ENCODE results near the gene WDR70. TPM values are rescaled to one million over a fixed set of nuclear protein-coding genes. Genes with fewer than 3 reads are reported as not detected.
"Not testable (repeated sequence)": the region's sequence is repeated elsewhere in the genome, so short reads cannot be mapped to it uniquely, and the experiment has no call there.

The WDR70 gene
- total RNA-seq, 1 donor from 2014 or later, result 27.7 TPM

DNA sequence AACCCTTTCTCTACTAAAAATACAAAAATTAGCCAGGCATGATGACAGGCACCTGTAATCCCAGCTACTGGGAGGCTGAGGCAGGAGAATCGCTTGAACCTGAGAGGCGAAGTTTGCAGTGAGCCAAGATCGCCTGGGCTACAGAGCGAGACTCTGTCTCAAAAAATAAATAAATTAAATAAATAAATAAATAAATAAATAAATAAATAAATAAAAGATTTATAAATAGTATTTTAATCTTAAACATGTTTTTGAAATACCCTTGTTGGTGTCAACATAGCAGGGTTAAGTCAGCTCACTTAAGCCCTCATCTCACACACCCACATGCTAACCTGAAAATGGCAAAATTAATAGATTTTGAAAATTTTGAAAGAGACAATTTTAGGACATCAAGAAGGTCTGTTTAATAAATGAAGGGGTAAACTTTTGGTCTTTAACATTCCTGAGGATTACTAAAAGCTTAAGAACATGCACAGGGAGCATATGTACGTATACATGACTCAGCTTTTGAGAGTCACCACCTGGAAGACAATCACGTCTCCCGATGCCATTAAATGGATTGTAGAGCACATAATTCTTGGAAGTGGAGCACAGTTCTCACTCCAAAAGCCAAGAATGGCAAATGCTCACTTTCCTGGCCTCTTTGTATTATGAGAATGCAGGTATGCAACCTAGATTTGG lies 258.2 kb downstream of the WDR70 start:
- no peak for DNase-seq (ENCODE audit: low read depth in 2 of 2)

DNA sequence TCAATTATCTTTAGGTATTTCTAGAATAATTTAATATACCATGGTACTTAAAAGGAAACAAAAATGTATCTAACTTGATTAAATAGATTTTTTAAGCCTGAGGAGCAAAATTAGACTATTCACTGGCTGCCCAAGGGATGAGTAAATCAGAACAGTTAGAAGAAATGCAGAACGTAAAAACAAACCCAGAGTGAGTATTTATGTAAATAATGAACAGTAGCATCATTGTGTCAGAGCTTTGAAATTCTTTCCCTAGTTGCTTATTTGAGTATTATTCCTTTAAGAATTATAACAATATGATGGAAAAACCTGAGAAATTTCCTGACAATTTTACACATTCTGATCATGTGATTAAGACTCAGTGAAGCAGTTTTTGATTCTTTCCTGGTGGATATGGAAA lies 259.8 kb downstream of the WDR70 start:
- DNase-seq (ENCODE audit: low read depth in 2 of 2), result no peak

DNA sequence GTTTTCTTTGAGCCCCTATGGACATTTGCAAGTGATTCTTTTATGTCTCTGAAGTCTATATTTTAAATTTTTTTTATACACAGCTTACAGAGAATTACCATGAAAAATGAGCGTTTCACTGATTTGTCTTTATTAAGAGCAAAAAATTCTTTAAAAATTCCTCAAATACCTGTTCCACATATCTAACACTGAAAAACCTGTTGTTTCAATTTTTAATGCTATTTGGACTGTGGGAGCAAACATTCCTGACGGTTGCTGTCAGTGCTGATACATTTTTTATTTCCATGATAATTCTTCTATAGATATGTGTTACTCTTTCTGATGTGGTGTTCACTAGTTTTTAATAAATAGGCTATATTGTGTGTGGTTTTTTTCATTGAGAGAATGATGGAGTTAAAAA lies 261.0 kb downstream of the WDR70 start:
- DNase-seq (ENCODE audit: low read depth in 2 of 2), result no peak

GRCh38 chr5:37641933-37642332 lies 262.8 kb downstream of the WDR70 start:
- DNase-seq (ENCODE audit: low read depth in 2 of 2), result no peak

- DNase-seq (ENCODE audit: low read depth in 2 of 2), result no peak
These were observed 266.6 kb downstream of the WDR70 start for GRCh38 chr5:37645707-37646106.

- not testable (repeated sequence) for DNase-seq (ENCODE audit: low read depth in 2 of 2)
These were observed 275.4 kb downstream of the WDR70 start for GRCh38 chr5:37654566-37654965.

DNA sequence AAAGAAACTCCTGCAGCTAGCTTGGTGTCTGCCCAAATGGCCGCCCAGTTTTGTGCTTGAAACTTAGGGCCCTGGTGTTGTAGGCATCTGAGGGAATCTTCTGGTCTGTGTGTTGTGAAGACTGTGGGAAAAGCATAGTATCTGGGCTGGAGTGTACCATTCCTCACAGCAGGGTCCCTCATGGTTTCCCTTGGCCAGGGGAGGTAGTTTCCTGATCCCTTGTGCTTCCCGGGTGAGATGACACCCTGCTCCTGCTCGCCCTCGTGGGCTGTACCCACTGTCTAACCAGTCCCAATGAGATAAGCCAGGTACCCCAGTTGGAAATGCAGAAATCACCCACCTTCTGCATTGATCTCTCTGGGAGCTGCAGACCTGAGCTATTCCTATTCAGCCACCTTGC lies 277.9 kb downstream of the WDR70 start:
- DNase-seq (ENCODE audit: low read depth in 2 of 2), result no peak

- peak in 1 of 2 donors; percentile 11 for DNase-seq (ENCODE audit: low read depth in 2 of 2)
These were observed 279.3 kb downstream of the WDR70 start for GRCh38 chr5:37658440-37658839.

DNA sequence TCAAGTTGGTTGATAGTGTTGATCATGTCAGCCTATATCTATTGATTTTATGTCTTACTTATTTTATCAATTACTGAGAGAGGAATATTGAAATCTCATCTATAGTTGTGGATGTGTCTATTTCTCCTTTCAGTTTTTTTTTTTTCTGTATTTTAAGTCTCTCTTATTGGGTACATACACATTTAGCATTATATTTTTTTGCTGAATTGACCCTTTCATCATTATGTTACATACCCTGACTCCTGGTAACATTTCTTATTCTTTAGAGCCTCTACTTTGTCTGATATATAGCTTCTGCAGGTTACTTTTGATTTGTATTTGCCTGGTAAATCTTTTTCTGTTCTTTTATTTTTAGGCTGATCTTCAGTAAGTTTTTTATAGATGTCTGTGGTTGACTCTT lies 281.2 kb downstream of the WDR70 start:
- DNase-seq (ENCODE audit: low read depth in 2 of 2), result no peak

DNA sequence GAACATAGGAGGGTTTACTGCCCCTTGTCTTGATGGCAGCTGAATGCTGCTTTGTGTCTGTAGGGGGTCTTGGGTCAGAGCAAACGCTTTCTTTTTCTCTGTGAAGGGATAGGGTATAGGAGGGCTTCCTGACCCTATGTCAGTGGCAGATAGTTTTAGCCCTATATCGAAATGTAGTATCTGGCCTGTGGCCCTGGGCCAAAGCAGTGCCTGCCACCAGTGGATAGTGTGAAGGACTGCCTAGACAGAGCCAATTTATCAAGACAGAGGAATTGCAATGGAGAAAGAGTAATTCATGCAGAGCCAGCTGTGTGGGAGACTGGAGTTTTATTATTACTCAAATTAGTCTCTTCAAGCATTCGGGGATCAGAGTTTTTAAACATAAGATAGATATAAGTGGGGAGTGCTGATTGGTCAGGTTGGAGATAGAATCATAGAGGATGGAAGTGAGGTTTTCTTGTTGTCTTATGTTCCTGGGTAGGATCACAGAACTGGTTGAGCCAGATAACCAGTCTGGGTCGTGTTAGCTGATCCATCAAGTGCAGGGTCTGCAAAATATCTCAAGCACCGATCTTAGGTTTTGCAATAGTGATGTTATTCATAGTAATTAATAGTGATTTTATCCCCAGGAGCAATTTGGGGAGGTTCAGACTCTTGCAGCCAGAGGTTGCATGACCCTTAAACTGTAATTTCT lies 282.3 kb downstream of the WDR70 start:
- no peak for DNase-seq (ENCODE audit: low read depth in 2 of 2)

DNA sequence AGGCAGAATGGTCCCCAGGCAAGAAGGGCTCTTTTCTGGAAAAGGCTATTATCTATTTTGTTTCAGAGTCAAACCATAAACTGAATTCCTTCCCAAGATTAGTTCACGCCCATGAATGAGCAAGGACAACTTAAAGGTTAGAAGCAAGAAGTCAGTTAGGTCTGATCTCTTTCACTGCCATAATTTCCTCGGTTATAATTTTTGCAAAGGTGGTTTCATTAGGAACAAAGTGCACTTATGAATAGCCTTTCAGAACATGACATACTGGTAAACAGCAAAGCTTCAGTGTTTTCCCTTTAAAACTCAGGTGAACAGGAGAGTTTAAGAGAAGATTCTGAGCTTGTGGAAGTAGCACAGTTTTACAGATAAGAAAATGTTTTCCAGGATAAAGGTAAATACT lies 282.8 kb downstream of the WDR70 start:
- no peak for DNase-seq (ENCODE audit: low read depth in 2 of 2)

DNA sequence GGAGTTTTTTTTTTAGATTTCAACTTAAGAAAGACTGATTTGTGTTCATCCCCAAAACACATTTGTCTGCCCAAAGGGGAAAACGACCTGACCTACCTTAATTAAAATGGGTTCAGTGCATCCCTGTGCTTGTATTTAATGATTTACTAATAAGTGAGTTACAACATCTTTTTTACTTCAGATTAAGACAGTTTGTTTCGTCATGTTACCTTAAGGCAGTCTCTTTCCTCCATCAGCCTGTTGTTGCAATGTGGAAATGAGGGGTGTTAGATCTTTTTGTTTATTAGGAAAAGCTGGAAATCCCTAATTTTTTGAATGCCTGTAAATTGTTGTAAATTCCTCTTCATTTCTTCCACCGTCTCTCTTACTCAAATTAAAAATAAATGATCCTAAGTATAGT lies 283.2 kb downstream of the WDR70 start:
- no peak for DNase-seq (ENCODE audit: low read depth in 2 of 2)

DNA sequence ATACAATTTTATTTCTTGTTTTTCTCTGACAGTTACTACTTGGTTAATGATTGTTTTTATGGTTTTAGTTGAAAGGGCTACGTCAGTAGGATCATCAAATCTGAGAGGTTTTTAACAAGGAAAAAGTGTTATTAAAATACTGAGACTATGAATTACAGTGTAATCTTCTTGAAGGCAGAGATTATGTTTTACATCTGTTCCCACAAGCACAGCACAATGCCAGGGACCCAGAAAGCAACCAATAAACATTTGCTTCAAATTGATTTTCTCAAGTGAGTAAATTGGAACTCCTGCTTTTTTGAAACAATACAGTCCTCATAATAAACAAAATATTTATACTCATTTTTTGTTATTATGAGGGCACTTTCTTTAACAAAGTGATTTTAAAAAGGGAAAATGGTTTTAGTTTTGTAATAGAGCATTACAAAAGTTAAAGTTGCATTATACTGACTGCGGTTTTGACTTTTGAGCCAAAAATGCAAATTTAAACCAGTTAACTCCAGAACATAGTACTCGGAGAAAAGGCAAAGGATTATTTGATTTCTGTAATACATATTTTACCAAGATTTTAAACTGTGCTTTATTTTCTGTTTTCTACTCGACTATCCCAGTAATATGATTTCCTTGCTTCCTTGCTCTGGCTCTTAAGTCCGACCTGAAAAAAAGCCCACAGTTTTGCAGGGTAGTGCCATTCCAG lies 283.8 kb downstream of the WDR70 start:
- no peak for DNase-seq (ENCODE audit: low read depth in 2 of 2)

DNA sequence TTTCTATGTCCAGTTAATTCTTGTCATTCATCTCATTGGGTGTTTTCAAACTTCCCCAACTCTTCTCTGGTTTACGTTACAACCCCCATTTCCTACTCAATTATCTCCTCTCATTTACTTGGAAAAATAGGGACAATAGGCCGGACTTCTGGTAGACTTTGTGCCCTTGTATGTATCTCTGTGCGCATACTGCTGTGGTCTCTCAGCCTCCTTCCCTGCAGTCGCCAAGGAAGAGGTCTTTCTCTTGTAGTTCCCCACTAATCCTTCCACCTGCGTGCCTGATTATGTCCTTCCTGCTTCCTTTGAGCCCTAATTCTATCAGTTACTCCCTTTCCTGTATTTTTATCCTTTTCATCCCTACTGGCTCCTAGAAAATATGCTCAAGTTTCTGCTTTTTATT lies 284.4 kb downstream of the WDR70 start:
- DNase-seq (ENCODE audit: low read depth in 2 of 2), result no peak

- DNase-seq (ENCODE audit: low read depth in 2 of 2), result no peak
These were observed 285.4 kb downstream of the WDR70 start for GRCh38 chr5:37664551-37664950.

DNA sequence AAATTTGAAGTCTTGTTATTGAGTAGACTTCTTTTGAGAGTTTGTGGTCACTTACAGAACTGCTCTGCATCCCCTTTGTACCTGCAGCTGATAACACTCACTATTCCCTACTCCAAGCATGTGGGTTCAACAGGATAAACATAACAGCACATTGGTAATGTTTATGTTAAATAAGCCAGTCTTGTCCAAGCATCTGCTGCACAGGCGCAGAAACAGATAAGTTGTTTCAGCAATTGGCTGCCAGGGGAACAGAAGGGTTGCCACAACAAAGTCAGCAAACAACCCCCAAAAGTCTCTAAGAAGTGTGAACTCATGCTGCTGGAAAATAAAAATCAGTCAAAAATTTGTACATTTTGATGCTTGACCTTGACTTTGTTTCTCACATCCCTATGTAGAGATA lies 286.2 kb downstream of the WDR70 start:
- peak; percentile 16 to 69 for DNase-seq (ENCODE audit: low read depth in 2 of 2)

DNA sequence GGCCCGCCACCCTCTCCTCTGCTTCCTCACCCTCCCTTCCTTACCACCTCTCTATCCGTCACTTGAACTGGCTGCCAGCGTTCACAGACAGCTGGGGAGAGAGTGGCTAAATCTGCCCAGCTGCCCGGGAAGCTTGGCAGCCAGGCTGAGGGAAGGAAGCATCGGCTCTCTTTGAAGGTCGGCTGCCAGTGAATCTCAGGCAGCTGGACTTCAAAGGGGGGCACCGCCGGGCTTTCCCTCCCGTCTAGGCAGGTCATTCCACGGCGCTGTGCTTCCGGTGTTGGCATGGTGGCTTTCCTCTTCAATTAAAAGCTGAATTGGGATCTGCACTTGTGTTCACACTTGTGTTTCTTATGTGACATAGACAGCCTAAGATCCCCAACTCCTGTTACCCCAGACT lies 286.8 kb downstream of the WDR70 start:
- peak; percentile 24 to 91 for DNase-seq (ENCODE audit: low read depth in 2 of 2)

DNA sequence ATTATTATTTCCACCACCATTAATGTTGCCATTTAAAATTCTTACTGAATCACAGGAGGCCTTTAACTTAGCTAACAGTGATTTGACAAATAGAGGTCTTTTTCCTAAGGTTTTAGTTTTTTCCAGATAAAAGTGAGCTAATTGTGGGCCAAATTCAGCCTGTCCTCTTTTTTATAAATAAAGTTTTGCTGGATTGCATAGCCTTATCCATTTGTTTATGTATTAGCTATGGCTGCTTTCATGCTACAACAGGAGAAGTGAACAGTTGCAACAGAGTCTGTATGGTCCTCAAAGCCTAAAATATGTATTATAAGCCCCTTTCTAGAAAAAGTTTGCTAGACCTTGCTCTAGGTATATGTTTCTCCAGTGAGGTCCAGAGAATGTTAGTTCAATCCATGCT lies 288.3 kb downstream of the WDR70 start:
- no peak for DNase-seq (ENCODE audit: low read depth in 2 of 2)

GRCh38 chr5:37667846-37668245 lies 288.7 kb downstream of the WDR70 start:
- no peak for DNase-seq (ENCODE audit: low read depth in 2 of 2)

DNA sequence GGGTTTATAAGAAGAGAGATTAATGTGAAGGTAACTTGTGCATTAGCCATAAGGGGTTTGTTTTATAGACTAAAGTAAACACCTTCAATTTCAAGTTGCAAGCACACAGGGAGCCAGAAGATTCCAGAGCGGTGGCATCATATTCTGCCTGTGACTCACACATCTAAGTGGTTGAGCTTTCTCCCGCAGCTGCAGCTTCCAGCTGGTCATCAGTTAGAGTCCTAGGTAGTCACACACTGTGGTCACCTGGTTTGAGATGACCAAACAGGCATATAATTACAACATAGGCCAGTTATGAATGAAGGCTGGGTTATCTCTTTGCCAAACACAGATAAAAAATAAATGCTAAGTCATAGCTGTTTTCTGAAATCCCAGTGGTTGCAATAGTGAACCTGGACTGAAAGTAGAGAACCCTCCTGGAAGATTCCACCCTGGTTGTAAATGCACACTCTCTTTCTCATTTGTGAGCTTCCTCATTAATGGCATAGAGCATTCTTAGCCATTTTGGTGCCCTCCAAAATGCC lies 289.5 kb downstream of the WDR70 start:
- peak; percentile 14 to 95 for DNase-seq (ENCODE audit: low read depth in 2 of 2)

- peak in 1 of 2 donors; percentile 3 for DNase-seq (ENCODE audit: low read depth in 2 of 2)
These were observed 293.0 kb downstream of the WDR70 start for GRCh38 chr5:37672118-37672588.

DNA sequence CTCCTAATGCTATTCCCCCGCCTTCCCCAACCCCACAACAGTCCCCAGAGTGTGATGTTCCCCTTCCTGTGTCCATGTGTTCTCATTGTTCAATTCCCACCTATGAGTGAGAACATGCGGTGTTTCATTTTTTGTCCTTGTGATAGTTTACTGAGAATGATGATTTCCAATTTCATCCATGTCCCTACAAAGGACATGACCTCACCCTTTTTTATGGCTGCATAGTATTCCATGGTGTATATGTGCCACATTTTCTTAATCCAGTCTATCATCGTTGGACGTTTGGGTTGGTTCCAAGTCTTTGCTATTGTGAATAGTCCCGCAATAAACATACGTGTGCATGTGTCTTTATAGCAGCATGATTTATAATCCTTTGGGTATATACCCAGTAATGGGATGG lies 295.2 kb downstream of the WDR70 start:
- DNase-seq (ENCODE audit: low read depth in 2 of 2), result not testable (repeated sequence)

Measured in dermis microvascular lymphatic vessel endothelial cell (primary cell).